Activated CD8-positive, alpha-beta memory T cell treated with anti-CD3 and anti-CD28 coated beads for 36 hours (primary cell): ENCODE measurements around the gene SIRT1. TPM values are rescaled to one million over a fixed set of nuclear protein-coding genes. Genes with fewer than 3 reads are reported as not detected.
"Not testable (repeated sequence)": the region's sequence is repeated elsewhere in the genome, so short reads cannot be mapped to it uniquely, and the experiment has no call there.

Source experiments
- CTCF ChIA-PET: fragments of 350-600 bp; sonication (Branson Sonifier 250); formaldehyde crosslinking; loops from one replicate; lab custom pipeline; 2021; ENCODE audit warnings: antibody characterized with exemption; lab: Charles Lee
- POLR2A ChIA-PET: fragments of 350-600 bp; sonication (Branson Sonifier 250); formaldehyde crosslinking; loops from one replicate; lab custom pipeline; 2021; ENCODE audit warnings: antibody characterized with exemption; lab: Charles Lee
- total RNA-seq, 2 experiments: library from RNA; stranded (reverse); gene quantifications; one replicate each; pipeline ENCODE4 v1.2.3, GENCODE V29; 2021

Gene SIRT1
- 10 to 100 TPM; 30.6 to 30.9 TPM for total RNA-seq

GRCh38 chr10:67884313-67884841 is at the start of gene SIRT1:
TSS of gene SIRT1 (plus strand) at chr10:67884656. CDS start at chr10:67884722, 66 bp downstream.
- CTCF ChIA-PET, result interaction anchor here (0.6 to 1.1 kb wide), 2 partner anchors 35 to 193 kb away, joined by 4 to 7 read pairs; no protein-coding TSS in a partner anchor
- POLR2A ChIA-PET, result interaction anchor here (0.8 to 1.1 kb wide), 2 partner anchors 28 to 35 kb away, joined by 3 read pairs; no protein-coding TSS in a partner anchor

- CTCF ChIA-PET, result interaction anchor here (2.5 kb wide), 1 partner anchor 47 kb away, joined by 6 read pairs; no protein-coding TSS in a partner anchor
- POLR2A ChIA-PET, result not testable (repeated sequence)
Observed at GRCh38 chr10:67835541-67836394, 48.7 kb upstream of the SIRT1 start.

DNA sequence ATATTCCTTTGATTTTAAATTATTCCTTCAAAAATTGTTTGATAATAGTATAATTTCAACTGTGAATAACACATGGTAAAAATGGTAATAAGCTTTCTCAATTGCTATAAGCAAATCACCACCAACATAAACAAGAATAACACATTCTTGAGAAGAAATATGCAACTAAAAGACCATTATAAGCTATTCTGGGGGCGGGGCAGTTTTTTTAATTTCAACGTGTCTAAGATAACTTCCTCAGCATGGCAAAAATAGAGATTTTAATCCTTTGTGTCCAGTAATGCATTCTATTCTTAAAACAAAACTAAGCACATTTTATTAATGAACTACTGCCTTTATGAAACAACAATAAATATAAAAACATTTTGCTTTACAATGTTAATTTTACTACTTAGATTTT is 48.0 kb upstream of the SIRT1 start:
- CTCF ChIA-PET, result interaction anchor here (1.1 to 2.5 kb wide), 2 partner anchors 48 kb away, joined by 3 to 6 read pairs; no protein-coding TSS in a partner anchor
- POLR2A ChIA-PET, result no interaction called here

GRCh38 chr10:67836972-67837371 is 47.5 kb upstream of the SIRT1 start:
- CTCF ChIA-PET, result interaction anchor here (1.1 kb wide), 1 partner anchor 49 kb away, joined by 3 read pairs; no protein-coding TSS in a partner anchor
- POLR2A ChIA-PET, result no interaction called here

DNA sequence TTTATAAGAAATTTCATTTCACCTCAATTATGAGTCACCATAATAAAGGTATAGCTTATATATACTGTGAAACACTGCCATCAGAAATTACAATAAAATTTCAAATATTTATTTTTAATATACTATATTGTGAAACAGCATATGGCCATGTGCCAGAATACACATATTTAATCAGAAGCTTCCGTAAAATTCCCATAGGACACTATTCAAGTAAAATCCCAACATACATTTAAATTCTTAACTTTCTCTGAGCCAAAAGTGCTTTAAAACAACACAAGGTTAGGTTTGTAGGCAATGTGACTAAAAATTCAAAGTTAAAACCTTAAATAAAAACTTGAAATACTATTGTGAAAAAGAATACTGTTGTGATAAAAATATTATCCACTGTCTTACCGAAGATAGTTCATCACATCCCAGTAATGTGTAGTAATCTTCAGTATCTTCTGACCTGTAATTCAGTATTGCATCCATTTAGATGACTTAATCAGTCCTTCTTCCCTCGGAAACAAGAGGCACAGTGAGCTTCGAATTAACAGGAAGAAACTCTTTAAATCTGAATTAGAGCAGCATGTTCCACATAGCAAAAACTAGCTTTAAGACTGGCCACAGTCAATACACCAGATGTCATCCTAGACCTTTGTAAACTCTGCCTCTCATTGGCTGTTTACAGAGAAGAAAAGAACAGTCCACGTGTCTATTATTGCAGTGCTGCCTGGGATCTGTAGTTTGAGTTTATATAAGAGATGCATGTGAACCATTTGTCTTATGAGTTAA is 46.7 kb upstream of the SIRT1 start, which contains the start of gene DNAJC12:
TSS of gene DNAJC12 (minus strand) at position 648 of the 774 bp plus-strand sequence. CDS start at position 471, 177 bp downstream.
- ChIA-PET CTCF (interaction anchor here (1.1 kb wide), 1 partner anchor 50 kb away, joined by 3 read pairs; no protein-coding TSS in a partner anchor), POLR2A (no interaction called here)

GRCh38 chr10:67839511-67839910 is 44.9 kb upstream of the SIRT1 start:
- POLR2A ChIA-PET, result not testable (repeated sequence)

DNA sequence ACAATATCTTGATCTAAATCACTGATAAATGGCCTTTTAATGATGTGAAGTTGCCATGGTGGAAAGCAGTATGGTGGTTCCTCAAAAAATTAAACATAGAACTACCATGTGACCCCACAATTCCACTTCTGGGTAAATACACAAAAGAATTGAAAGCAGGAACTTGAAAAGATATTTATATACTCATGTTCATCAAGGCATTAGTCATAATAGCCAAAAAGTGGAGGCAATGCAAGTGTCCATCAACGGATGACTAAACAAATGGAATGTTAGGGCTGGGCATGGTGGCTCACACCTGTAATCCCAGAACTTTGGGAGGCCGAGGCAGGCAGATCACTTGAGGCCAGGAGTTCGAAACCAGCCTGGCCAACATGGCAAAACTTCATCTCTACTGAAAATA is 44.5 kb upstream of the SIRT1 start:
- ChIA-PET CTCF (no interaction called here), POLR2A (no interaction called here)

More at GRCh38 chr10:67839511-67839910, 44.9 kb upstream of the SIRT1 start:
- CTCF ChIA-PET, result not testable (repeated sequence)

GRCh38 chr10:67841737-67842136 is 42.7 kb upstream of the SIRT1 start:
- ChIA-PET CTCF (no interaction called here), POLR2A (no interaction called here)

DNA sequence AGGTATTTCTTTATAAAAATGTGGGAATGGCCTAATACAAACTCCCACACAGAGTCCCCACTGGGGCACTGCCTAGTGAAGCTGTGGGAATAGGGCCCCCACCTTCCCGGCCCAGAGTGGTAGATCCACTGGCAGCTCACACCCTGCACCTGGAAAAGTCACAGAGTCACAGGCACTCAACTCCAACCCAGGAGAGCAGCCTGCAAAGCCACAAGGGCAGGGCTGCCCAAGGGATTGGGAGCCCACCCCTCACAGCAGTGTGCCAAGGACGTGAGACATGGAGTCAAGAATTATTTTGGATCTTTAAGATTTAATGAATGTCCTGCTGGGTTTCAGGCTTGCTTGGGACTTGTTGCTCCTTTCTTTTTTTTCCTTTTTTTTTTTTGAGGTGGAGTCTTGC is 41.2 kb upstream of the SIRT1 start:
- POLR2A ChIA-PET, result no interaction called here
- CTCF ChIA-PET, result no interaction called here

DNA sequence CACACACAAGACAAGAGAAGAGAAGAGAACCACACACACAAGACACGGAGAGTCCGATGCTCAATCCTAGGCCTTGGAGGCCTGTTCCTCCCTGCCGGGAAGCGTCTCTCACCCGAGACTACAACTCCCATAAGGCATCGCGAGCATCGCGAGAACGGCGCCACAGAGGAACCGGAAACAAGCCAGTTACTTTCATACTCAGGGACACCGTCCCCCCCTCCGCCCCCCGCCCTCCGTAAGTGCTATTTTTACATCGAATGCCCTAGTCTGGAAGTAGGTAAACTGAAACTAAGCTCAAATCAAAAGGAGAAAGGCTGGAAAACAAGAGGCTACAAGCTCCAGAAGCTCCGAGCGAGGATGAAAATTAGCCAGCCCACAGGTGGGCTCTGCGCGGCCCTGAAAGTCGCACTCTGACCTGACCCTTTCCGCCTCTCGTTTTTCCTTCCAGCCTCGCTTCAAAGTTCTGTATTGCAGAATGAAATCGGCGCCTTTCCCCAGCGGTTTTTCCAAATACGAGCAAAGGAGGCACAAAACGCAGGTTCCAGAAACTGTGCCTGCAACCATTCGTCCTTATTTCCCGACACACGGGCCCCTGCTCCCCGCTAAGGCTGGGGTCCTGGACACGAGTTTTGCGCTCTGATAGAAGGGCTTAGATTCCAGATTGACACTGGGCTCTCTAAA is 35.0 kb upstream of the SIRT1 start:
- POLR2A ChIA-PET, result interaction anchor here (0.6 to 0.9 kb wide), 7 partner anchors 34 to 766 kb away, joined by 3 to 7 read pairs (median 3); partner anchors contain the start of gene HNRNPH3

GRCh38 chr10:67851186-67851585 is 33.3 kb upstream of the SIRT1 start:
- ChIA-PET POLR2A (no interaction called here), CTCF (interaction anchor here (0.6 to 2.2 kb wide), 4 partner anchors 63 to 305 kb away, joined by 4 to 11 read pairs (median 5); no protein-coding TSS in a partner anchor)

More for the DNA sequence above, 35.0 kb upstream of the SIRT1 start:
- CTCF ChIA-PET, result interaction anchor here (0.8 to 2.2 kb wide), 5 partner anchors 36 to 61 kb away, joined by 3 to 11 read pairs (median 4); no protein-coding TSS in a partner anchor

DNA sequence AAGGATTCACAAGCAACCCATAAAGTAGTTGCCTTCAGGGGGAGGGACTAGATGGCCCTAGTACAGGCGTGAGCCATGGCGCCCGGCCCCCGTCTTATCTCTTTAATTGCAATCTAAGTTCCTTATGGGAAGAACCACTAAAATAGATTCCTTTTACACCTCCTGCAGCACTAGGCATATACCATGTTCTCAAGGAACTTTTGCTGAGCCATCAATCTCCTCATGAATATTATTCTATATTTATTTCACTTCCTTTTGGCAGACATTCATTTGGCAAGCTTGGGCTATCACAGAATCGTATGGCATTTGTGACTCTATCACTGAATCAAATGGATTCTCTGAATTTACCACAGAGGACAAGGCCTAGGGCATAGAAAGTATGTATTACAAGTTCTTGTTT is 31.7 kb upstream of the SIRT1 start:
- CTCF ChIA-PET, result interaction anchor here (1.3 kb wide), 1 partner anchor 304 kb away, joined by 3 read pairs; no protein-coding TSS in a partner anchor
- POLR2A ChIA-PET, result no interaction called here

DNA sequence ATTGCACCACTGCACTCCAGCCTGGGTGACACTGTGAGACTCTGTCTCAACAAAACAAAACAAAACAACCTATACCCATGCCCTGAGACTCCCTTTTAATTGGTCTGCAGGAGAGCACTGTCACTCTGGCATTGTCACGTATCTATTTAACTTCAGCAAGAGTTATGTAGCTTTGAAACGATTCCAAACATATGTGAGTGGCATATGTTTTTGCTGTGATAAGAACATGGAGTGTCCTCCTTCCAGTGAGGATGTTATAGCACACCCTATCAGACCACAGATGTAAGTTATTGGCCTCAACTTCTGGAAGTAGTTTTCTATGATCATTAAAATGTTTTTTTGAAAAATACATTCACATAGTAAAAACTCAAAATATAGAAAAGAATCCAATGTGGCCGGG is 30.9 kb upstream of the SIRT1 start:
- CTCF ChIA-PET, result interaction anchor here (1.3 kb wide), 1 partner anchor 303 kb away, joined by 3 read pairs; no protein-coding TSS in a partner anchor
- POLR2A ChIA-PET, result no interaction called here

DNA sequence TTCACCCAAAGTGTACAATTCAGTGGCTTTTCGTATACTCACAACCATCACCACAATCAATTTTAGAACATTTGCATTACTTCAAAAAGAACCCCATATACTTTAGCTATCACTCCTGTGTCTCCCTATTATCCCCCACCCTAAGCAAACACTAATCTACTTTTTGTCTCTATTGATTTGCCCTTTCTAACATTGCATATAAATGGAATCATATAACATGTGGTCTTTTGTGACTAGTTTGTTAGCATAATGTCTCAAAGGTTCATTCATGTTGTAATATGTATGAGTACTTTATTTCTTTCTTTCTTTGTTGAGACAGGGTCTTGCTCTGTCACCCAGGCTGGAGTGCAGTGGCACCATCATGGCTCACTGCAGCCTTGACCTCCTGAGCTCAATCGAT is 25.5 kb upstream of the SIRT1 start:
- ChIA-PET CTCF (interaction anchor here (1.0 kb wide), 1 partner anchor 297 kb away, joined by 3 read pairs; no protein-coding TSS in a partner anchor), POLR2A (no interaction called here)

DNA sequence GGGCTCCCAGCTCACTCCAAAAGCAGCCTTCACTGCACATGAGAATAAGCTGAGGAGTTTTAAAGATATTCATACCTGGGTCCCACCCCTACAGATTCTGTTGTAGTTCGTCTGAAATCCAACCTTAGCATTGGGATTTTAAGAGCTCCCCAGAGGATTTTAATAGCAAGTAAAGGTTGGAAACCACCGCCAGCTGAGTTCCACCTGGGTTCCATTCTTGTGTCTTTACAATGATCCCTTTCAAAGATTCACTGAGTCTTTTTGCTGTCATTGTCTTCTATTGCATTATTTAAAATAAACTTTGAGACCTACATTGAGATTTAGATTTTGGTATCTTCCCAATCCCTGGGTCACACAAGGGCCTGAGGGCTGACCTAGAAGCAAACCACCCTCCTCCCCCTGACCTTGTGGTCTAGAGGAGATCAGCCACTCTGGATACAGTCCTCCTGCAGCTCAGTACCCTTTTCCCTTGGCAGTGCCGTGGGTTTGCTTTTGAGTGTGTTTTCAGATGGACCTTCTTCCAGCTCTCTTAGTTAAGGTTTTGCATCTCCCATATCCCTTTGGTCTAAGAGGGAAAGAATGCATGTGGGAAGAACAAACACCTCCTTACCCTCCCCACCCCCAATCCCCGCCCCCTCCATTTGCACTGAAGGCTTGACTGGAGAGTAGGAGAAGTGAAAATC is 22.6 kb upstream of the SIRT1 start:
- ChIA-PET CTCF (no interaction called here), POLR2A (no interaction called here)

DNA sequence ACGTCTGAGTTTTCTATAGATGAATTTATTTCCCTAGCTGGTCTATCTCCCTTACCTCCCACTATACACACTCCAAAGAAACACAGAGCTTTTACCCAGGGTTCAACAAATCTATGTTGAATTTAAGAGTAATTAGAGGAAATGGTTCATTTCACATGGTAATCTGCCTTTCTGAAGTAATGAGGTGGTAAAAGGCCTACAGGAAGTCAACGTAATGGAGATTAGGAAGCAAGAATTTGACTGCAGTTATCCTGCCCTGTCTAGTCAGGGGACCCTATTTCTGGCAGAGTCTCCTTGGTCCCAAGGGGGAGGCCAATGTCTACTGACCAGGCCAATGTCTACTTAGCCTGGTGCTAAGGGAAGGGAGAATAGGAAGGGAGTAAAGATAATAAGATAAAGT is 21.4 kb upstream of the SIRT1 start:
- ChIA-PET CTCF (interaction anchor here (0.7 to 1.3 kb wide), 2 partner anchors 24 to 294 kb away, joined by 3 to 4 read pairs; no protein-coding TSS in a partner anchor), POLR2A (no interaction called here)

DNA sequence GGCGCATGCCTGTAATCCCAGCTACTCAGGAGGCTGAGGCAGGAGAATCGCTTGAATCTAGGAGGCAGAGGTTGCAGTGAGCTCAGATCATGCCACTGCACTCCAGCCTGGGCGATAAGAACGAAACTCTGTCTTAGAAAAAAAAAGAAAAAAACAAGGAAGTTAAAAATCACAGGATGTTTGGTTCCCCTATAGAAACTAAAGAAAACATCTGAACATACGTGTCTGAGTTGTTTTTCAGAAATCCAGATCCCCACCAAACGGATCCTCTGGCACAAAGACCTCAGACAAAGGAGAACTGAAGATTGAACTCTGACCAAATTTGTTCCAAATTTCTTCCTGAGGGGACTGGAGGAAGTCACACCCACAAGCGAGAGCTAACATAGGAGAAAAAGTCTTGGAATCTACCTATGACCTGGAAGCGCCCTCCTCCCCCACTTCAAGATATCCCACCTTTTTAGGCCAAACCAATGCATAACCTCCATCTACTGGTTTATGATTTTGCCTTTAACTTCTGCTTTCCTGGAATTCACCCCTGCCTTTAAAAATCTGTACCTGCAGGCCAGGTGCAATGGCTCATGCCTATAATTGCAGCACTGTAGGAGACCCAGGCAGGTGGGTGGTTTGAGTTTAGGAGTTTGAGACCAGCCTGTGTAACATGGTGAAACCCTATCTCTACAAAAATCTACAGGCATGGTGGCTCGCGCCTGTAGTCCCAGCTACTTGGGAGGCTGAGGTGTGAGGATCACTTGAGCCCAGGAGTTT is 19.7 kb upstream of the SIRT1 start:
- POLR2A ChIA-PET, result no interaction called here
- CTCF ChIA-PET, result interaction anchor here (1.7 kb wide), 1 partner anchor 9 kb away, joined by 3 read pairs; no protein-coding TSS in a partner anchor
